ENCODE results near the gene NACC1.

Gene NACC1

DNA sequence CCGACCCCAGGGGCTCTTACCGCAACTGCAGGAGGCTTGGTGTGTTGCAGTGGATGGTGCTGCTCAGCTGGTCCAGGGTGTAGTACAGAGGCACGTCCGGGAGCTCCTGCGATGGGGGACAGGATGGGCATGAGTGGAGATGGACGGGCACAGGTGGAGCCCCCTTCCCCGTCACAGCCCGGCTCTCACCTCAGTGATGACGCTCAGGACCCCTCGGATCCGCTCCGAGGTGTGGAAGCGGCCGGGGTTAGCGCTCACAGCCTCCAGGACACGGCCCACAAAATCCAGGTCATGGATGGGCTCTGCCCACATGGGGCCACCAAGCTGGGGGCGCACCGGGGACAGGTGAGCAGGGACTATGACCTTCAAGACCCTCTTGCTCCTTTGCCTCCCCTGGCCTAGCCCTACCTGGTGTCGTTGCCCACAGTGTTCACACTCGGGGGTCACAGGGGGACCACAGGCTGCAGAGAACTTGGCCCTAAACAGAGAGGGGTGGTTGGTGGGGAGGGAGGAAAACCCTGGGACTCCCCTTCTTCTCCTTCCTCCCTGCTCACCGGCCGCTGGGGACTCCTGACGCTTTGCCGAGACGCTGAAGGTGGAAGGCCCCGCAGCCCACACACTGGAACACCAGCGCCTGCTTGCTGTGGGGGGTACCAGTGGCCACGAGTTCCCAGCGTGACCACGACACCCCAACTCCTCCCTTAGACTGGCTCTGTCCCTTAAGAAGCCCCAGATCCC, 8.5 kb upstream of the NACC1 start:
- POLR2A ChIA-PET: no interaction called here
- CTCF ChIA-PET: interaction anchor here (0.6 kb wide), 2 partner anchors 18 to 143 kb away, joined by 3 to 4 read pairs; no protein-coding TSS in a partner anchor
- Histone ChIP-seq H3K4me3 (ENCODE audit: low read depth, low read length) (no peak overlapping the region), H3K36me3 (ENCODE audit: control insufficient read depth in 2 of 2, insufficient read depth in 1 of 2, low read length in 2 of 2) (peaks cover 11 to 57% of the 10 kb centered on the region in 2 experiments; a peak in 2 of 3 replicates), H3K4me1 (ENCODE audit: control insufficient read depth, insufficient read depth, low read length) (no peaks in the 10 kb centered on the region), H3K27ac (ENCODE audit: extremely low read depth, low read depth, low read length) (no peak overlapping the region), H3K9me3 (ENCODE audit: control insufficient read depth, insufficient read depth, low read depth, low read length) (no peaks in the 10 kb centered on the region)
- no peak for TF ChIP-seq ZBTB17 (tag by site-specific recombination; IDR thresholded peaks at IDR 0.05)
- TF ChIP-seq, protein P1, sequence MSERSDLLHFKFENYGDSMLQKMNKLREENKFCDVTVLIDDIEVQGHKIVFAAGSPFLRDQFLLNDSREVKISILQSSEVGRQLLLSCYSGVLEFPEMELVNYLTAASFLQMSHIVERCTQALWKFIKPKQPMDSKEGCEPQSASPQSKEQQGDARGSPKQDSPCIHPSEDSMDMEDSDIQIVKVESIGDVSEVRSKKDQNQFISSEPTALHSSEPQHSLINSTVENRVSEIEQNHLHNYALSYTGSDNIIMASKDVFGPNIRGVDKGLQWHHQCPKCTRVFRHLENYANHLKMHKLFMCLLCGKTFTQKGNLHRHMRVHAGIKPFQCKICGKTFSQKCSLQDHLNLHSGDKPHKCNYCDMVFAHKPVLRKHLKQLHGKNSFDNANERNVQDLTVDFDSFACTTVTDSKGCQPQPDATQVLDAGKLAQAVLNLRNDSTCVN (tag by site-specific recombination; optimal IDR thresholded peaks at IDR 0.05): no peak
- TF ChIP-seq, protein P2, sequence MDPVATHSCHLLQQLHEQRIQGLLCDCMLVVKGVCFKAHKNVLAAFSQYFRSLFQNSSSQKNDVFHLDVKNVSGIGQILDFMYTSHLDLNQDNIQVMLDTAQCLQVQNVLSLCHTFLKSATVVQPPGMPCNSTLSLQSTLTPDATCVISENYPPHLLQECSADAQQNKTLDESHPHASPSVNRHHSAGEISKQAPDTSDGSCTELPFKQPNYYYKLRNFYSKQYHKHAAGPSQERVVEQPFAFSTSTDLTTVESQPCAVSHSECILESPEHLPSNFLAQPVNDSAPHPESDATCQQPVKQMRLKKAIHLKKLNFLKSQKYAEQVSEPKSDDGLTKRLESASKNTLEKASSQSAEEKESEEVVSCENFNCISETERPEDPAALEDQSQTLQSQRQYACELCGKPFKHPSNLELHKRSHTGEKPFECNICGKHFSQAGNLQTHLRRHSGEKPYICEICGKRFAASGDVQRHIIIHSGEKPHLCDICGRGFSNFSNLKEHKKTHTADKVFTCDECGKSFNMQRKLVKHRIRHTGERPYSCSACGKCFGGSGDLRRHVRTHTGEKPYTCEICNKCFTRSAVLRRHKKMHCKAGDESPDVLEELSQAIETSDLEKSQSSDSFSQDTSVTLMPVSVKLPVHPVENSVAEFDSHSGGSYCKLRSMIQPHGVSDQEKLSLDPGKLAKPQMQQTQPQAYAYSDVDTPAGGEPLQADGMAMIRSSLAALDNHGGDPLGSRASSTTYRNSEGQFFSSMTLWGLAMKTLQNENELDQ (tag by site-specific recombination; IDR thresholded peaks at IDR 0.05; ENCODE audit: low read depth): no peak
- TF ChIP-seq, protein P3, sequence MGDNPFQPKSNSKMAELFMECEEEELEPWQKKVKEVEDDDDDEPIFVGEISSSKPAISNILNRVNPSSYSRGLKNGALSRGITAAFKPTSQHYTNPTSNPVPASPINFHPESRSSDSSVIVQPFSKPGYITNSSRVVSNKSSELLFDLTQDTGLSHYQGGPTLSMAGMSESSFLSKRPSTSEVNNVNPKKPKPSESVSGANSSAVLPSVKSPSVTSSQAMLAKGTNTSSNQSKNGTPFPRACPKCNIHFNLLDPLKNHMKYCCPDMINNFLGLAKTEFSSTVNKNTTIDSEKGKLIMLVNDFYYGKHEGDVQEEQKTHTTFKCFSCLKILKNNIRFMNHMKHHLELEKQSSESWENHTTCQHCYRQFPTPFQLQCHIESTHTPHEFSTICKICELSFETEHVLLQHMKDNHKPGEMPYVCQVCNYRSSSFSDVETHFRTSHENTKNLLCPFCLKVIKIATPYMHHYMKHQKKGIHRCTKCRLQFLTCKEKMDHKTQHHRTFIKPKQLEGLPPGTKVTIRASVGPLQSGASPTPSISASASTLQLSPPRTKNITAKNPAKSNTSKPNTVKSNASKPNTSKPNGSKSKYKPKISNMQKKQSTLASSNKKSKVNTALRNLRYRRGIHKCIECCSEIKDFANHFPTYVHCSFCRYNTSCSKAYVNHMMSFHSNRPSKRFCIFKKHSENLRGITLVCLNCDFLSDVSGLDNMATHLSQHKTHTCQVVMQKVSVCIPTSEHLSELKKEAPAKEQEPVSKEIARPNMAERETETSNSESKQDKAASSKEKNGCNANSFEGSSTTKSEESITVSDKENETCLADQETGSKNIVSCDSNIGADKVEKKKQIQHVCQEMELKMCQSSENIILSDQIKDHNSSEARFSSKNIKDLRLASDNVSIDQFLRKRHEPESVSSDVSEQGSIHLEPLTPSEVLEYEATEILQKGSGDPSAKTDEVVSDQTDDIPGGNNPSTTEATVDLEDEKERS (tag by site-specific recombination; IDR thresholded peaks at IDR 0.05): no peak
- no peak for TF ChIP-seq KLF1 (tag by site-specific recombination; IDR thresholded peaks at IDR 0.05)
- TF ChIP-seq GLIS1 (tag by site-specific recombination; IDR thresholded peaks at IDR 0.05): no peak
- no peak for TF ChIP-seq ZNF555 (tag by site-specific recombination; conservative IDR thresholded peaks at IDR 0.05)
- no peak for TF ChIP-seq ZFP37 (tag by site-specific recombination; IDR thresholded peaks at IDR 0.05)
- TF ChIP-seq ZNF280C (tag by site-specific recombination; IDR thresholded peaks at IDR 0.05): no peak
- no peak for TF ChIP-seq TRIM28 (IDR thresholded peaks at IDR 0.05; ENCODE audit: borderline replicate concordance, low read length)
- no peak for TF ChIP-seq ZNF37A (tag by site-specific recombination; IDR thresholded peaks at IDR 0.05)
- TF ChIP-seq ZNF560 (tag by site-specific recombination; IDR thresholded peaks at IDR 0.05; ENCODE audit: borderline replicate concordance): no peak
- no peak for TF ChIP-seq ZSCAN16 (tag by site-specific recombination; IDR thresholded peaks at IDR 0.05)
- no peak for TF ChIP-seq ZNF624 (tag by site-specific recombination; IDR thresholded peaks at IDR 0.05)
- TF ChIP-seq, protein P4, sequence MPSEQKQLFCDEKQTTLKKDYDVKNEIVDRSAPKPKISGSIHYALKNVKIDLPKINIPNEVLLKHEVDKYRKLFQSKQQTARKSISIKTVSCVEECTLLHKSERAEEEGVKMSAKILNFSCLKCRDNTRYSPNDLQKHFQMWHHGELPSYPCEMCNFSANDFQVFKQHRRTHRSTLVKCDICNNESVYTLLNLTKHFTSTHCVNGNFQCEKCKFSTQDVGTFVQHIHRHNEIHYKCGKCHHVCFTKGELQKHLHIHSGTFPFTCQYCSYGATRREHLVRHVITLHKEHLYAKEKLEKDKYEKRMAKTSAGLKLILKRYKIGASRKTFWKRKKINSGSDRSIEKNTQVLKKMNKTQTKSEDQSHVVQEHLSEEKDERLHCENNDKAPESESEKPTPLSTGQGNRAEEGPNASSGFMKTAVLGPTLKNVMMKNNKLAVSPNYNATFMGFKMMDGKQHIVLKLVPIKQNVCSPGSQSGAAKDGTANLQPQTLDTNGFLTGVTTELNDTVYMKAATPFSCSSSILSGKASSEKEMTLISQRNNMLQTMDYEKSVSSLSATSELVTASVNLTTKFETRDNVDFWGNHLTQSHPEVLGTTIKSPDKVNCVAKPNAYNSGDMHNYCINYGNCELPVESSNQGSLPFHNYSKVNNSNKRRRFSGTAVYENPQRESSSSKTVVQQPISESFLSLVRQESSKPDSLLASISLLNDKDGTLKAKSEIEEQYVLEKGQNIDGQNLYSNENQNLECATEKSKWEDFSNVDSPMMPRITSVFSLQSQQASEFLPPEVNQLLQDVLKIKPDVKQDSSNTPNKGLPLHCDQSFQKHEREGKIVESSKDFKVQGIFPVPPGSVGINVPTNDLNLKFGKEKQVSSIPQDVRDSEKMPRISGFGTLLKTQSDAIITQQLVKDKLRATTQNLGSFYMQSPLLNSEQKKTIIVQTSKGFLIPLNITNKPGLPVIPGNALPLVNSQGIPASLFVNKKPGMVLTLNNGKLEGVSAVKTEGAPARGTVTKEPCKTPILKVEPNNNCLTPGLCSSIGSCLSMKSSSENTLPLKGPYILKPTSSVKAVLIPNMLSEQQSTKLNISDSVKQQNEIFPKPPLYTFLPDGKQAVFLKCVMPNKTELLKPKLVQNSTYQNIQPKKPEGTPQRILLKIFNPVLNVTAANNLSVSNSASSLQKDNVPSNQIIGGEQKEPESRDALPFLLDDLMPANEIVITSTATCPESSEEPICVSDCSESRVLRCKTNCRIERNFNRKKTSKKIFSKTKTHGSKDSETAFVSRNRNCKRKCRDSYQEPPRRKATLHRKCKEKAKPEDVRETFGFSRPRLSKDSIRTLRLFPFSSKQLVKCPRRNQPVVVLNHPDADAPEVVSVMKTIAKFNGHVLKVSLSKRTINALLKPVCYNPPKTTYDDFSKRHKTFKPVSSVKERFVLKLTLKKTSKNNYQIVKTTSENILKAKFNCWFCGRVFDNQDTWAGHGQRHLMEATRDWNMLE (tag by site-specific recombination; conservative IDR thresholded peaks at IDR 0.05; ENCODE audit: low read depth): no peak
- no peak for TF ChIP-seq ZNF274 (IDR thresholded peaks at IDR 0.05; ENCODE audit: low read length)
- TF ChIP-seq ZNF274 (tag by site-specific recombination; IDR thresholded peaks at IDR 0.05; ENCODE audit: borderline replicate concordance): no peak
- no peak for TF ChIP-seq ZFHX2 (tag by site-specific recombination; conservative IDR thresholded peaks at IDR 0.05)
- no peak for TF ChIP-seq HIC1 (tag by site-specific recombination; IDR thresholded peaks at IDR 0.05)
- no peak for TF ChIP-seq ZNF701 (tag by site-specific recombination; IDR thresholded peaks at IDR 0.05)
